Kasumi-1 (cell line): ENCODE results near the gene TULP4.

Experiments
- DNase-seq, 2 experiments: peaks; one replicate each; lab custom pipeline; 2025; lab: John Stamatoyannopoulos, UW

The TULP4 gene, protein sequence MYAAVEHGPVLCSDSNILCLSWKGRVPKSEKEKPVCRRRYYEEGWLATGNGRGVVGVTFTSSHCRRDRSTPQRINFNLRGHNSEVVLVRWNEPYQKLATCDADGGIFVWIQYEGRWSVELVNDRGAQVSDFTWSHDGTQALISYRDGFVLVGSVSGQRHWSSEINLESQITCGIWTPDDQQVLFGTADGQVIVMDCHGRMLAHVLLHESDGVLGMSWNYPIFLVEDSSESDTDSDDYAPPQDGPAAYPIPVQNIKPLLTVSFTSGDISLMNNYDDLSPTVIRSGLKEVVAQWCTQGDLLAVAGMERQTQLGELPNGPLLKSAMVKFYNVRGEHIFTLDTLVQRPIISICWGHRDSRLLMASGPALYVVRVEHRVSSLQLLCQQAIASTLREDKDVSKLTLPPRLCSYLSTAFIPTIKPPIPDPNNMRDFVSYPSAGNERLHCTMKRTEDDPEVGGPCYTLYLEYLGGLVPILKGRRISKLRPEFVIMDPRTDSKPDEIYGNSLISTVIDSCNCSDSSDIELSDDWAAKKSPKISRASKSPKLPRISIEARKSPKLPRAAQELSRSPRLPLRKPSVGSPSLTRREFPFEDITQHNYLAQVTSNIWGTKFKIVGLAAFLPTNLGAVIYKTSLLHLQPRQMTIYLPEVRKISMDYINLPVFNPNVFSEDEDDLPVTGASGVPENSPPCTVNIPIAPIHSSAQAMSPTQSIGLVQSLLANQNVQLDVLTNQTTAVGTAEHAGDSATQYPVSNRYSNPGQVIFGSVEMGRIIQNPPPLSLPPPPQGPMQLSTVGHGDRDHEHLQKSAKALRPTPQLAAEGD (N-terminal part only)

GRCh38 chr6:158312165-158312564 is at the start of gene TULP4:
Gene TULP4, plus strand, starts transcription at chr6:158312465. Its CDS starts 1,552 bp downstream, at chr6:158314017.
- no peak for DNase-seq

DNA sequence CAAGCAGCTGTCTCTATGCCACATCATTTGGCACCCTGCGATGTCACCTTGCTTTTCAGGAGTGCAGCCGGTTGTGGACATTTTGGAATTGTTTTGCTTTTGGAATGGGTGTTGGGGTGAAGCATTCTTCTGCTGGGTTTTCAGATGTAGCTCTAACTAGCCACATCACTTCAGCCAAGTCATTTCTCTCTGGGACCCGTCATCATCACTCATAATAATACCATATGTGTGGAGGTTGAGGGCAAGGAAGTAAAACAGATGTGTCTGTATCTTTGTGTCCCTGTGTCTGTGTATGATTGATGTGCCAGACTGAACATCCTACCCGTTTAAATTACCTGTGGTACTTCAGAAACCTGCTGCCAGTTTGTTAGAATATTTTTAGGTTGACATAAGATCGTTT is 49.5 kb upstream of the TULP4 start:
- DNase-seq = no peak

DNA sequence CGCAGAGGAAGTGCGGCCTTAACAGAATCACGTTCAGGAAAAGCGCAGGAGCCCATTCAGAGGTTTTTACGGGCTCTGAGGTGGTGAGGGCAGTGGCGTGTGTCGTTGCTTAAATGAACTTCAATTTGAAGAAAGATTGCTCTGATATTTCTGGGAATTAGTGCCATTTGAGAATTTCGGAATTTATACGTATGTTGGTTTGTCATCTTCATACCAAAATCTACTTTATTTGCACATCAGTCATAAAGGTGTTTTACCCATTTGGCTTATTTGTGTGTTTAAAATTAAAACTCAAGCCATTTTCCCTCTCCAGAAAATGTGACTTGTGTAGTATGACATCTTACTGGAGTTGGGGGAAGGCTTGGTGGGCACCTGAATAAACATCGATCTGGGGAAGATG is 48.1 kb upstream of the TULP4 start:
- DNase-seq = no peak

DNA sequence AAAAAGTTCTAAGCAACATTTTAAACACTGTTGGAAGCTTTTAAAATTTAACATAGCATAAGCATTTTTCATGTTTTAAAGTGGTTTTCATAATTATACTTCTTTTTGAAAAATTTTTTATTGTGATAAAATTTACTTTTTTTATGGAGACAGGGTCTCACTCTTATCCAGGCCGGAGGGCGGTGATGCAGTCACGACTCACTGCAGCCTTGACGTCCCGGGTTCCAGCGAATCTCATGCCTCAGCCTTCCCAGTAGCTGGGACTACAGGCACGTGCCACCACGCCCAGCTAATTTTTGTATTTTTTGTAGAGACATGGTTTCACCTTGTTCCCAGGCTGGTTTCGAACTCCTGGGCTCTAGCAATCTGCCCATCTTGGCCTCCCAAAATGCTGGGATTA is 46.1 kb upstream of the TULP4 start:
- no peak for DNase-seq

GRCh38 chr6:158268361-158269147 is 43.7 kb upstream of the TULP4 start:
- no peak for DNase-seq

DNA sequence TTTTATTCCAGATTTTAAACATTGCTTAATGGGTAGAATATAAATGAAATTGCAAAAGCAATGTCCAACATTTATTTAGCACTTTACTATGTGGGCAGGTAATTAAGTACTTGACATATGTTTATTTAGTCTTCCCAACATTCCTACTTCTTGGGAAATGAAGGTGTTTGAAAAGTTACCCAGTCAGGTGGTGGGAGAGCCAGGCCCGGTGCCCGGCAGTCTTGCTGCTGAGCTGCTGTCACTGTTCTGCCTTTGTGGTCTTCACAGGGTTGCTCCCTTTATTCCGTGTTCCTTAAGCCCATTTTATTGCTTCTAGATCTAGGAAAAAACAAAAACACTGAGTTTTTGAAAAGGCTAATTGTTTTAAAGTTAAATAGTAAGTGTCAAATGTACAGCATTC is 42.6 kb upstream of the TULP4 start:
- DNase-seq = no peak

GRCh38 chr6:158270389-158271127 is 41.7 kb upstream of the TULP4 start:
- DNase-seq = no peak

GRCh38 chr6:158272324-158272723 is 39.9 kb upstream of the TULP4 start:
- no peak for DNase-seq

DNA sequence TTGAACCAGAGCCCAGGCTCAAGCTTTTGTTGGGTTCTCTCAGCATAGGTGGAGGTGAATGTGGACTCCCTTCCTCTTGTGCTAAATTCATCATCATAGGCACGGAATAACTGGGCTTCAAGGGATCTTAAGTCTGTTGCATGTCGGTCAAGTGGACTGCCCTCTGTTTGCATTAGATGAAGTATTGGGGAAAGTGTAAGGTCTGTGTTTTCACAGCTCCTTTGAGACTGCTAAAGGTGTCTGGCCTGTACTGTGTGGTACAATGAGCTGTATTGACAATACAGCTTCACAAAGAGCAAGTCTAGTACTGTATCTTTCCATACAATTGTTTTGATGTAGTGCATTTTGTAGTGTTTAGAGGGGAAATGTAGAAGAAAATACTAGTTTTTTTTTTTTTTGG is 34.3 kb upstream of the TULP4 start:
- DNase-seq = no peak

DNA sequence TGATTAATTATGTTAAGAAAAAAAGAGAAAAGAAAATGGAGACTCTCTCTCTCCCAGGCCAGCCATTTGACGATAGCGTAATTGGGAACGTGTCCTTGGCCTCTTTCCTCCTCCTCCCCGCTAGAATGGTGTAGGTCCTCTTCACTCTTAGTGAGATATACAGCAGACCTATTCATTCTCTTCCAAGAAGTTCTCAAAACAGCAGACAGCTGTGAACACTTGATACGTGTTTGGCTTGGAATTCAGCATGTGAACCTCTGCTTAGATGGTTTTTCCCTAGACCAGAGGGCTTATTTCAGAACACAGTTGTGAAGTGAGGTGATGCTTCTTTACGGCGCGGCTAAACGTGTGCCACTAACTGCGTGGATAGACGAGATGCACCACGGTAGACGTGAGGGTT is 32.6 kb upstream of the TULP4 start:
- DNase-seq = no peak

GRCh38 chr6:158283304-158283980 is 28.8 kb upstream of the TULP4 start:
- DNase-seq = peak; percentile 39 to 55

- no peak for DNase-seq
Measured at GRCh38 chr6:158284007-158284875, 28.0 kb upstream of the TULP4 start.

GRCh38 chr6:158284876-158285655 is 27.2 kb upstream of the TULP4 start:
- no peak for DNase-seq

DNA sequence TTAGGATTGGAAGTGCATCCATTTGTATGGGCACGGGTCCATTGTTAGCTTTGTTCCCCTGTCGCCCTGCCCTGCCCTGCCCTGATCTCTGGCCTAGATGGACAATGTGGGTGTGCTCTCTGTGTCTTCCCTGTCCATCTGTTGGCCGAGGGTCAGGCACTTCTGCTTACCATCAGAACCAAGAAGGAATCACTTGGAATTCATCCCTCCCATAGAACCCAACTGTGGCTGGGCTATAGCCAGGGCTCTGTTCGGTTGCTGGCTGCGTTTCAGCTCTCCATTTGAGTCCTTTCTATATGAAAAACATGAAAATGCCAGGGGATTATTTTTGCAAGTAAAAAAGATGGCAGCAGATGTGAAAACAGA is 26.6 kb upstream of the TULP4 start:
- no peak for DNase-seq

- no peak for DNase-seq
Measured at GRCh38 chr6:158286413-158286812, 25.9 kb upstream of the TULP4 start.

GRCh38 chr6:158287047-158287446 is 25.2 kb upstream of the TULP4 start:
- DNase-seq = no peak

- no peak for DNase-seq
Measured at GRCh38 chr6:158290040-158290439, 22.2 kb upstream of the TULP4 start.

- no peak for DNase-seq
Measured at GRCh38 chr6:158290659-158291058, 21.6 kb upstream of the TULP4 start.

DNA sequence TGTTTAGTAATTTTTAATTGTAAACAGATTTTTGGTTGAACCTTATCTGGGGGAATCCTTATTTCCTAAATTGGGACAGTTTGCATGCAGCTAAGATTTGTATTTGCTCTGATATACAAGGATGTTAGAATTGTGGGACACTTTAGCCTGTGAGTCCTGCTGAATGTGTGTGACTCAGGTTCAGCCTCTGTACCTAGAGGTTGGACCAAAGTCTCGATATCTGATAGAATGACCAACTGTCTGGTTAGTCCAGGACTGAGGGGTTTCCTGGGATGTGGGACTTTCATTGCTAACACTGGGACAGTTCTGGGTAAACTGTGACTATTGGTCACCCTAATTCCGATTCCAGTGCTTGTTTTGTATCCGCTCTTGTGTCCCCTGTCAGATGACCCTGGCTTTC is 20.2 kb upstream of the TULP4 start:
- DNase-seq = no peak
